Fibroblast of the aortic adventitia (primary cell): ENCODE results near the gene ARFGAP3. TPM values are rescaled to one million over a fixed set of nuclear protein-coding genes. Genes with fewer than 3 reads are reported as not detected.

Experiments
- DNase-seq: peaks from one replicate; pipeline ENCODE4 v3.0.0-alpha.2; 2010; ENCODE audit warnings: low read depth
- H3K4me3 ChIP-seq: 2 replicates; pipeline ENCODE4 v1.5.1; 2011; ENCODE audit warnings: low read depth, mild to moderate bottlenecking, control low read depth, low read length, moderate library complexity
- total RNA-seq: library from RNA; depleted of rRNA; stranded (reverse); fragments of >200 nt; gene quantifications from 2 replicates; pipeline ENCODE4 v1.2.3, GENCODE V29; 2012; ENCODE audit warnings: low replicate concordance
- TF ChIP-seq, protein P1 (sequence below): IDR thresholded peaks from 2 replicates; pipeline ENCODE4 v1.5.1; 2011; ENCODE audit warnings: mild to moderate bottlenecking, low read length, control low read depth, inconsistent platforms; ENCODE audit not compliant: insufficient read depth

The ARFGAP3 gene
- total RNA-seq, 1 donor: 69.3 TPM

DNA sequence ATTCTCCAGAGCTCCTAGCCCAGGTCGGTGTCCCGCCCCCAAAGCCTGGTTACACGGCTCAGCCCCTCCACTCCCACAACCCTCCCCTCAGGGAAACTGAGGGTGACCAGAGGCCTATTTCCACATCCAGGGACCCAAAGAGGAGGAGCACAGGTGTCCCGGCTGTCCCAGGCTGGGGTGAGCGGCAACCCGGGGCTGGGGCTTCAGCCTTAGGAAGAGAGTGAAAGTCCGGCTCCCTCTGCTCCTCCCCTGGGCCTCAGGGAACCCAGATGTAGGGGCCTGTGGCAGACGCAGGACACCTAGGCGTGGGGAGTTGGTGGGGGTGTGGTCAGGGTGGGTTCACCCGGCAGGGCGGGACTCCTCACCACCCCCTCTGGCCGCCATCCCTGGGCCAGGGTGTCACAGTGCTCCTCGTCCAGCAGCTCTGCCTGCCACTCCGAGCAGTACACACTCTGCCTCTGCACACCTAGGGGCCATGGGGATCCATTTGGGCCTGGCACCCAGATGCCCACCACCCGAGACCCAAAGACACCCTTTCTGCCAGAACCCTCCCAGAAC is 63.1 kb downstream of the ARFGAP3 start:
- no peak for DNase-seq
- TF ChIP-seq, protein P1, sequence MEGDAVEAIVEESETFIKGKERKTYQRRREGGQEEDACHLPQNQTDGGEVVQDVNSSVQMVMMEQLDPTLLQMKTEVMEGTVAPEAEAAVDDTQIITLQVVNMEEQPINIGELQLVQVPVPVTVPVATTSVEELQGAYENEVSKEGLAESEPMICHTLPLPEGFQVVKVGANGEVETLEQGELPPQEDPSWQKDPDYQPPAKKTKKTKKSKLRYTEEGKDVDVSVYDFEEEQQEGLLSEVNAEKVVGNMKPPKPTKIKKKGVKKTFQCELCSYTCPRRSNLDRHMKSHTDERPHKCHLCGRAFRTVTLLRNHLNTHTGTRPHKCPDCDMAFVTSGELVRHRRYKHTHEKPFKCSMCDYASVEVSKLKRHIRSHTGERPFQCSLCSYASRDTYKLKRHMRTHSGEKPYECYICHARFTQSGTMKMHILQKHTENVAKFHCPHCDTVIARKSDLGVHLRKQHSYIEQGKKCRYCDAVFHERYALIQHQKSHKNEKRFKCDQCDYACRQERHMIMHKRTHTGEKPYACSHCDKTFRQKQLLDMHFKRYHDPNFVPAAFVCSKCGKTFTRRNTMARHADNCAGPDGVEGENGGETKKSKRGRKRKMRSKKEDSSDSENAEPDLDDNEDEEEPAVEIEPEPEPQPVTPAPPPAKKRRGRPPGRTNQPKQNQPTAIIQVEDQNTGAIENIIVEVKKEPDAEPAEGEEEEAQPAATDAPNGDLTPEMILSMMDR: no peak
- no peak overlapping the region for H3K4me3 ChIP-seq

DNA sequence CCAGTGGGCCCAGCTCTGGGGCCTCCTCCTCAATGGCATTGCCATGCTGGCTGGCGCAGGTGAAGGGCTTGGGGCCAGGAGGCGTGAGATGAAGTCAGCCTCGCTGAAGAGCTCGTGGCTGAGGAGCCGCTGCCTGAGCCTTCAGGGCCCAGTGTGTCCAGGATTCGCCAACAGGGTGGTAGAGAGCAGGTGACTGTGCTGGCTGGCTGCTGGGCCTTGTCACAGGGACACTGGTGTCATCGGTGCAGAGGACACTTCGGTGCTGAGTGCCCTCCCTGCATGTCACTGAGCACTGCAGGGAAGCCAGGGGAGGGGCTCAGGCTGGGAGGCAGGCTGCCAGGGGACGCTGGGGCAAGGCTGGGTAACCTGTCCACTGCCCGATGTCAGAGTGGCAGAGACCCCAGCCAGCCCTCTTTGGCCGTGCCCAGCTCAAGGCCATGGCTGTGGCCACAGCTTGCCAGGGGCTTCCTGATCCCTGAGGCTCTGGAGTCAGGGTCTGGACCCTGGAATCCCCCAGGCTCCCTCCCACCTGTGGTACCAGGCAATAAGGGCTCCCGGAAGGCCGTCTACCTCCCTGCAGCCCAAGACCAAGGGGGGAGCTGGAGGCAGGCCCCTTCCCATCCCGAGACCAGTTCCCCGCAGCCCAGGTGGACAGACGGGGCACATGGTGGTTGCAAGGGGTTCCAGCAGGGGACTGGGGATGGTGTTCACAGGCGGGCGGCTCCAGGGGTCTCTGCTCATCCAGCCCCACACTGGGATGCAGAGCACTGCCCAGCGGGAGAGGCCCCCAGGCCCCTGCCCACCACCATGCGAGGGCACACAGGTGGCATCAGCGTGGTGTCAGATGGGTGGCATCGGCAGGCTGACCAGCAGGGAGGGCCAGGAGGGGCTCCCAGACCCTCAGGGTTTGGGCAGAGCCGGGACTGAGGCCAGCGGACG is 63.9 kb downstream of the ARFGAP3 start:
- H3K4me3 ChIP-seq: no peak overlapping the region
- TF ChIP-seq, protein P1: no peak
- DNase-seq: no peak

DNA sequence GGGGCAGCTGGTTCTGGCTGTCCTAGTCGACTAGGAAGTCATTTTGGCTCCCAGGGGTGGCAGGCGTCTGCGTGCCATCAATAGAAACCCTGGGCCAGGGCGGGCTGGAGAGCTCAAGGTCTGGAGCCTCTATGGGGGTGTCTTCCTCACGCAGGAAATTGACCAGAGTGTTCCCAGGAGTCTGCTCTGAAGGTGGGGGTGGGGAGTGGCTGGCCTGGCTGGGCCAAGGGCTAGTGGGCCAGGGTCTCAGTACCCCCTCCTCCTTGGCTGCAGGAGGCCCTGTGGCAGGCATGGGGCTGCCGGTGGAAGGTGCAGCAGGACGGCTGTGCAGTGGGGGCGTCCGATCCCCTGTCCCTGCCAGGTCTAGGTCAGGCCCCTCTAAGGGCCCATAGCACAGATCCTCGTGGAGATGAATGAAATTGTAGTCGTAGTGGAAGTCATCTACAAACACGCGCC is 64.6 kb downstream of the ARFGAP3 start:
- TF ChIP-seq, protein P1: no peak
- no peak for DNase-seq
- H3K4me3 ChIP-seq: no peak overlapping the region

DNA sequence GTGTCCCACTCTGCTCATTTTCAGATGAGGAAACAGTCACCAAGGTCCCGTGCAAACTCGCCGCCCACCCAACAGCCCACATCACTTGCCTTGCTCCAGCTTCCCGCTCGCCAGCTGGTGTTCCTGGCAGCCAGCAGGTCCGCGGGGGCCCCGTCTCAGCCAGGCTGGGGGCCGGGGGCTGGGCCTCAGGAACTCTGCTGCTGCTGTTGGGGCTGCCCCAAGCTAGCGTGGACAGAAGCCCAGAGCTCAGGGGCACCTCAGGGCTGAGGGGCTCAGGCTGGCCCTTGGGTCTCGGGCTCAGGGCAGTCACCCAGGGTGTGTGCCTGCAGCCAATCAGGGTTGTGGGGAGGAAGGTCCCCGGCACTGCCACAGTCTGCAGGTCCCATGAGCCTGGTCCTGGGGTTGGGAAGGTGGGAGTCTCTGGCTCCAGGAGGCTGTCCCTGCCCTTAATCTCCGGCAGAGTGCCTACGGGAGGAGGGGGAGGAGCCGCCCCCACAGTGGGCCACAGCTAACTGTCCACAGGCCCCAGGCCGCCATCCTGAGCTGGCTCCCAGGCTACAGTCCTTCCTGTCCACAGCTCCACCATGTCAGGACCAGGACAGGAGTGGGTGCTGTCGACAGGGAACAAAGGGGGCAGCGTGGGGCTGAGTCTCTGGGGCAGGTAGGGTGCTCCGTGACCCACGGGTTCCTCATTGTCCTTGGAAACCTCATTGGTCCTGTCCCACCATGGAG is 65.2 kb downstream of the ARFGAP3 start:
- H3K4me3 ChIP-seq: no peak overlapping the region
- TF ChIP-seq, protein P1: no peak
- DNase-seq: no peak

DNA sequence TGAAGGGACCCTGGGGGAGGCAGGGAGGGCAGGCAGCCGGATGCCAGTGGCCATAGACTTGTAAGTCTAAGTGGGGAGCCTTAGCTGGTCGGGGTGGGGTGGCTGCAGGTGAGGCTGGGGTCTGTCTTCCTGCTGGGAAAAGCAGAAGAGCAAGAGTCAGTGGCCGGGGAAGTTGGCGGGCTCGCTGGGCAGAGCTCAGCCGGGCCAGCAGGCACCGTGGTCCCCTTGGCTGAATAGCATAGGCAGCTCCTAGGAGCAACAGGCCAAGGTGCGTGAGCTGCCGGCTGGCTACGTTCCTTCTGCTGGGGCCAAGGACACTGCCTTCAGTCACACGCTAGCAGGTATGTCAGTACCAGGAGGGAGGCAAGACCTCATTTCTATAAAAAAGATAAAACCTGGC is 68.6 kb downstream of the ARFGAP3 start:
- H3K4me3 ChIP-seq: no peak overlapping the region
- DNase-seq: no peak
- TF ChIP-seq, protein P1: no peak

DNA sequence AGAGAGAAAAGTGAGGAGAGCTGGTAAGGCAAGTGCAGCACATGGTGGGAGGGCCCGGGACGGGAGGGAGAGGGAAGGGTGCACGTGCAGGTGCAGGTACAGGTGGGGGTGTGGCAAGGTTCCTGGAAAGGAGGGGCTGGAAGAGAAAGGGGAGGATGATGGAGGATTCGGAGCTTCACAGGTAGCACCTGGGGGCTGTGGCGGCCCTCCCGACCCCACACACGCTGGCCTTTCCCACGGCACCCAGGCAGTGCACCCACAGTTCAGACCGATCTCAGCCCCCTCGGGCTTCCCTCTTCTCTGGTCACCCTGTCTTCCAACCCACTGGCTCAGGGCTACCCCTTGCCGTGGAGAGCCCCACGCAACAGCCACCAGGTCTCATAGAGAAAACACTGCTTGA is 69.1 kb downstream of the ARFGAP3 start:
- no peak overlapping the region for H3K4me3 ChIP-seq
- no peak for DNase-seq
- TF ChIP-seq, protein P1: no peak
